ENCODE results near the gene EPHA3. TPM values are rescaled to one million over a fixed set of nuclear protein-coding genes. Genes with fewer than 3 reads are reported as not detected.

EPHA3 gene
- total RNA-seq, 4 donors from 2014 or later, result 13.1 to 25.8 (median 21.2) TPM

DNA sequence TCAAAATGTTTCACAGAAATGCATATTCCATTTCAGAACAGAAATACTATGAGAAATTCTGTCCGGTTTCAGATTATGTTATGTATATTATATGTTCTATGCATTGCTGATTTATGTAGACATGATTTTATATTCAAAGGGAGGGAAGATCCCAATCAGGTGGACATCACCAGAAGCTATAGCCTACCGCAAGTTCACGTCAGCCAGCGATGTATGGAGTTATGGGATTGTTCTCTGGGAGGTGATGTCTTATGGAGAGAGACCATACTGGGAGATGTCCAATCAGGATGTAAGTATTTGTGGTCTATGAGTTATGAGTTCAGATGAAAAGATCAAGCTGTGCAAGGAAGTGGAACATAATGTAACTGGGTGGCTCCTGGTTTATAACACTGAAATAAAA lies 341.7 kb downstream of the EPHA3 start:
- Histone ChIP-seq H3K36me3 (no peaks in the 10 kb centered on the region), H3K9me3 (no peaks in the 10 kb centered on the region), H3K27ac (replicated peaks in 1 of 4) (no peak overlapping the region), H3K27me3 (no peaks in the 10 kb centered on the region), H3K4me3 (no peak overlapping the region), H3K4me1 (no peaks in the 10 kb centered on the region)
- TF ChIP-seq EP300 (IDR thresholded peaks at IDR 0.05) (no peak), POLR2AphosphoS5 (IDR thresholded peaks at IDR 0.05) (no peak), POLR2A (IDR thresholded peaks at IDR 0.05; ENCODE audit: low read depth) (no peak)
- TF ChIP-seq, protein P1, sequence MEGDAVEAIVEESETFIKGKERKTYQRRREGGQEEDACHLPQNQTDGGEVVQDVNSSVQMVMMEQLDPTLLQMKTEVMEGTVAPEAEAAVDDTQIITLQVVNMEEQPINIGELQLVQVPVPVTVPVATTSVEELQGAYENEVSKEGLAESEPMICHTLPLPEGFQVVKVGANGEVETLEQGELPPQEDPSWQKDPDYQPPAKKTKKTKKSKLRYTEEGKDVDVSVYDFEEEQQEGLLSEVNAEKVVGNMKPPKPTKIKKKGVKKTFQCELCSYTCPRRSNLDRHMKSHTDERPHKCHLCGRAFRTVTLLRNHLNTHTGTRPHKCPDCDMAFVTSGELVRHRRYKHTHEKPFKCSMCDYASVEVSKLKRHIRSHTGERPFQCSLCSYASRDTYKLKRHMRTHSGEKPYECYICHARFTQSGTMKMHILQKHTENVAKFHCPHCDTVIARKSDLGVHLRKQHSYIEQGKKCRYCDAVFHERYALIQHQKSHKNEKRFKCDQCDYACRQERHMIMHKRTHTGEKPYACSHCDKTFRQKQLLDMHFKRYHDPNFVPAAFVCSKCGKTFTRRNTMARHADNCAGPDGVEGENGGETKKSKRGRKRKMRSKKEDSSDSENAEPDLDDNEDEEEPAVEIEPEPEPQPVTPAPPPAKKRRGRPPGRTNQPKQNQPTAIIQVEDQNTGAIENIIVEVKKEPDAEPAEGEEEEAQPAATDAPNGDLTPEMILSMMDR (IDR thresholded peaks at IDR 0.05), result no peak
- DNase-seq (ENCODE audit: extremely low spot score), result no peak
- 93% methylated on average over 4 of the region's 4 CpGs for WGBS
- intact Hi-C loops (cut with DNase I), result no loop called here

DNA sequence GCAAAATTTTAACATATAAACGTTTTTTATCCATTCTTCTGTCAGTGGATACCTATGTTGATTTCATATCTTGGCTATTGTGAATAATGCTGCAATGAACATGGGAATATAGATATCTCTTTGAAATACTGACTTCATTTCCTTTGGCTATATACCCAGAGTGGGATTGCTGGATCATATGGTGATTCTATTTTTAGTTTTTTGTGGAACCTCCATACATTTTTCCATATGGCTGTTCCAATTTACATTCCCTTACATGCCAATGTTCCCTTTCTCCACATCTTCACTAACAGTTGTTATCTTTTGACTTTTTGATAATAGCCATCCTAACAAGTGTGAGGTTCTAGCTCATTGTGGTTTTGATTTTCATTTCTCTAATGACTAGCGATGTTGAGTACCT lies 344.6 kb downstream of the EPHA3 start:
- H3K36me3 ChIP-seq, result no peaks in the 10 kb centered on the region
- H3K9me3 ChIP-seq, result no peaks in the 10 kb centered on the region
- no peak for DNase-seq (ENCODE audit: extremely low spot score)
- no peak overlapping the region for H3K4me3 ChIP-seq
- H3K4me1 ChIP-seq, result no peaks in the 10 kb centered on the region
- no peak overlapping the region for H3K27ac ChIP-seq (replicated peaks in 1 of 4)
- WGBS, result 85% methylated on average over 2 of the region's 2 CpGs
- no peaks in the 10 kb centered on the region for H3K27me3 ChIP-seq
- TF ChIP-seq EP300 (IDR thresholded peaks at IDR 0.05) (no peak), POLR2A (IDR thresholded peaks at IDR 0.05; ENCODE audit: low read depth) (no peak), POLR2AphosphoS5 (IDR thresholded peaks at IDR 0.05) (no peak)
- TF ChIP-seq, protein P1 (IDR thresholded peaks at IDR 0.05), result no peak
- intact Hi-C loops (cut with DNase I), result no loop called here

DNA sequence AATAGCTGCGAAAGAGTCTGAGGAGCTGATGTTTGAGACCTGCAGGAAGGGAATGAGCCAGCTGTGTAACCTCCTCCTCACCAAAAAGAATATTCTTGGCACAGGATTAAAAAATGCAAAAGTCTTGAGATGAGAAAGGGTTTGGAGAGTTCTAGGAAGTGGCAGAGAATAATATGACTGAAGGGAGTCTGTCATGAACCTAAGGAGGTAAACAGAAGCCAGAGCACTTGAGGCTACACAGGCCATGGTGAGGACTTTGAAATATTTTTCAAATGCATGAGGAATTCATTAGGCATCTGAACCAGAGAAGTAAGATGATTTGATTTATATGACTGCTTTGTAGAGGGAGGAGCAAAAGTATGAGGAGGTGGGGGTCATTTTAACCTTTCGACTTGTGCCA lies 347.8 kb downstream of the EPHA3 start:
- intact Hi-C loops (cut with DNase I), result no loop called here
- Histone ChIP-seq H3K9me3 (no peaks in the 10 kb centered on the region), H3K27ac (replicated peaks in 1 of 4) (no peak overlapping the region), H3K27me3 (no peaks in the 10 kb centered on the region), H3K4me1 (no peaks in the 10 kb centered on the region), H3K4me3 (no peak overlapping the region), H3K36me3 (no peaks in the 10 kb centered on the region)
- WGBS, result 71% methylated on average over 2 of the region's 2 CpGs
- TF ChIP-seq, protein P1 (IDR thresholded peaks at IDR 0.05), result no peak
- DNase-seq (ENCODE audit: extremely low spot score), result no peak

DNA sequence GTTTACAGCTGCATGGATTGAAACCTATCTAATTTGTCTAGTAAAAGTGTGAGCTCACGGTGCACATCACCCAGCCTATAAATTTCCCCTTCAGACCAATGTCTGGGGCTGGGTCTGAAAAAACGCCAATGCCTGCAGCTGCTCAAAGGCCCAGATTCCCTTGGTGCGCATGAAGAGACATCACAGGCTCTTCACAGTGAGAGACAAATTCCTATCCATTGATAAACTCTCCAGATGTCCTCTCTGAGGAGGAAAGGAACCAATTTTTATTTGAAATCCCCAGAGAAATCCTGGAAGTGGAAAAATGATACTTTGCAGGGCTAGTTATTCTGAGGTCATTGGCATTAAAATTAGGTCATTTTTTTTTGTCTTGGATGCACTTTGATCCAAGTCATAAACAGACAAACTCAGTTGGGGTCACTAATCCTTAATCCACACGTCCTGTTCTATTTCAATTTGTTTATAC lies 360.5 kb downstream of the EPHA3 start:
- H3K36me3 ChIP-seq, result no peaks in the 10 kb centered on the region
- no peak overlapping the region for H3K4me3 ChIP-seq
- no peaks in the 10 kb centered on the region for H3K27me3 ChIP-seq
- H3K27ac ChIP-seq (replicated peaks in 1 of 4), result no peak overlapping the region
- no peaks in the 10 kb centered on the region for H3K9me3 ChIP-seq
- H3K4me1 ChIP-seq, result peaks cover 0 to 5% (median 0%) of the 10 kb centered on the region in 4 donors
- DNase-seq (ENCODE audit: extremely low spot score), result no peak
- intact Hi-C loops (cut with DNase I), result no loop called here
- 56% methylated on average over 4 of the region's 4 CpGs for WGBS
- no peak for TF ChIP-seq POLR2AphosphoS5 (IDR thresholded peaks at IDR 0.05)
- TF ChIP-seq EP300 (IDR thresholded peaks at IDR 0.05), result no peak
- no peak for TF ChIP-seq POLR2A (IDR thresholded peaks at IDR 0.05; ENCODE audit: low read depth)
- TF ChIP-seq, protein P1 (IDR thresholded peaks at IDR 0.05), result no peak

DNA sequence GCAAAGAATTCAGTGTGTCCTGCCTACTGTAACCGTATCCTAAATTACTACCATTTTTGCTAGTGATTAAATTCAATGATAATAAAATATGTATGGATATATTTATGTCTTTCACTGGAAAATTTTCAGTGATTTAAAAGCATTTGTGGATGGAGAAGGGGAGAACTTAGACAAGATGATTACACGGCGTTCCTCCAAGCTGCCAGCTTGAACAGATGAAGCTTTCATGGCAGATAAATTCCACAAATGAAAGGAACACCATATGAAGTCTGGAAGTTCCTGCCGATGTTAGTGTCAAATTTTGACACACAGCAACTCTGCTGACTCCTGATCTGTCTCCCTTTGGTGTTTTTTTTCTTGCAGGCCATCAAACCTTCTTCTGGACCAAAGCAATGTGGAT lies 364.7 kb downstream of the EPHA3 start:
- H3K4me3 ChIP-seq, result no peak overlapping the region
- peaks cover 0 to 5% (median 0%) of the 10 kb centered on the region in 4 donors for H3K4me1 ChIP-seq
- no peaks in the 10 kb centered on the region for H3K9me3 ChIP-seq
- no peaks in the 10 kb centered on the region for H3K36me3 ChIP-seq
- H3K27ac ChIP-seq (replicated peaks in 1 of 4), result no peak overlapping the region
- DNase-seq (ENCODE audit: extremely low spot score), result no peak
- no peaks in the 10 kb centered on the region for H3K27me3 ChIP-seq
- 76% methylated on average over 4 of the region's 4 CpGs for WGBS
- TF ChIP-seq, protein P1 (IDR thresholded peaks at IDR 0.05), result no peak
- intact Hi-C loops (cut with DNase I), result no loop called here
